GM18909 (cell line): ENCODE data around the gene MRPL53.
A peak's percentile ranks its signal among the peaks of the same experiment; 100 is the strongest.
"Not testable (repeated sequence)": the region's sequence is repeated elsewhere in the genome, so short reads cannot be mapped to it uniquely, and the experiment has no call there.

Experiments used
- ATAC-seq: cut with Tn5 transposase; IDR thresholded peaks from one replicate; pipeline ENCODE4 v1.9.1; 2021; ENCODE audit warnings: mild to moderate bottlenecking; ENCODE audit not compliant: unreplicated experiment, poor library complexity

The MRPL53 gene

DNA sequence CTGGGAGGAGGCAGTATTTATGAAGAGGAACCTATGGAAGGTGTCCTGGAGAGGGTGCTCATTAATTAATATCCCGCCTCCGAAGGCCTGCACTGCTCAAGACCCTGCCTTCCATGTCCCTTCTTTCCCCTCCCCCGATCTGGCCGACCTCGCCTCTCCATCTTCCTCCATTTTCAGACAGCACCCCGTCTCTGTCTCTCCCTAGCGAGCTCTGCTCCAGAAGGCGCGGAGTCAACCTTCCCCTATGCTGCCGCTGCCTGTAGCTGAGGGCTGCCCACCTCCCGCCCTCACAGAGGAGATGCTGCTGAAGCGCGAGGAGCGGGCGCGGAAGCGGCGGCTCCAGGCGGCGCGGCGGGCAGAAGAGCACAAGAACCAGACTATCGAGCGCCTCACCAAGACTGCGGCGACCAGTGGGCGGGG lies 15.3 kb downstream of the MRPL53 start:
- ATAC-seq: no peak

GRCh38 chr2:74454654-74455511 lies 17.6 kb downstream of the MRPL53 start, which contains the start of gene INO80B:
TSS of gene INO80B (plus strand) at chr2:74455087. CDS start at chr2:74455117, 30 bp downstream.
- peak; percentile 50 for ATAC-seq

DNA sequence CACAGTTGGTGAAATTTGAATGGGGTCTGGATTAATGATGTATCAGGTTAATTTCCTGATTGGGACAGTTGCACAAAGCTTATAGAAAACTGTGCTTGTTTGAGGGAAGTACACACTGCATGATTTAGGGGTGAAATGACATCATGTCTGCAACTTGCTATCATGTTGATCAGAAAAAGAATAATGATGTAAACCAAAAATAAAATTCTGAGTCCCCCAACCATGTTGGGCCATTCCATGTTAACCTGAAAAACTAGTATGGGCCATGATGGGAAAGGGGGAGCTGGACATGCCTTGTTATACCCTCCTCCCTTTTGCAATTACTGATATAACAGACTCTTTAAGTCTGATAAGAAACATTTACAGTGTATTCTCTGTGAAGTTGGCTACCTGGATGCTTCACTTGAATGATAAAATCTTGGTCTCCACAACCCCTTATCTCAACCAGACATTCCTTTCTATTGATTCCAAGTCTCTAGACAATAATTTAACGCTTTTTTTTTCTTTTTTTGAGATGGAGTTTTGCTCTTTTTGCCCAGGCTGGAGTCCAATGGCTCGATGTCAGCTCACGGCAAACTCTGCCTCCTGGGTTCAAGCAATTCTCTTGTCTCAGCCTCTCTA lies 21.8 kb downstream of the MRPL53 start:
- ATAC-seq: no peak

DNA sequence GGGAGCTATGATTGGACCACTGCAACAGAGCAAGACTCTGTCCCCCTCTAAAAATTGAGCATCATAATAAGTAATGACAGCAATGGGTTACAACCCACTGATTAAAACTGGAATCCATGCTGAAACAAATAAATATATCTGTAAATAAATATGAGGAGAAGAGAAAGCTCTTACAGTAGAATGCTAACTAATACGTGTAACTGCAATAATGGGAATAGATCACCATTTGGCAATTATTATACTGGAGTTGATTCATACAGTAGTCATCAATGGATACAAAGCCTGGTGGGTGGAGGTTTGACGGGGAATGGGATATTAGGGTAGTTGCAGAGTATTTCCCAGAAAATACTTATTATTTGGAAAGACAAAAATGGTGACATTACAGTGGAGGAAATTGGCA lies 23.7 kb downstream of the MRPL53 start:
- ATAC-seq: no peak

DNA sequence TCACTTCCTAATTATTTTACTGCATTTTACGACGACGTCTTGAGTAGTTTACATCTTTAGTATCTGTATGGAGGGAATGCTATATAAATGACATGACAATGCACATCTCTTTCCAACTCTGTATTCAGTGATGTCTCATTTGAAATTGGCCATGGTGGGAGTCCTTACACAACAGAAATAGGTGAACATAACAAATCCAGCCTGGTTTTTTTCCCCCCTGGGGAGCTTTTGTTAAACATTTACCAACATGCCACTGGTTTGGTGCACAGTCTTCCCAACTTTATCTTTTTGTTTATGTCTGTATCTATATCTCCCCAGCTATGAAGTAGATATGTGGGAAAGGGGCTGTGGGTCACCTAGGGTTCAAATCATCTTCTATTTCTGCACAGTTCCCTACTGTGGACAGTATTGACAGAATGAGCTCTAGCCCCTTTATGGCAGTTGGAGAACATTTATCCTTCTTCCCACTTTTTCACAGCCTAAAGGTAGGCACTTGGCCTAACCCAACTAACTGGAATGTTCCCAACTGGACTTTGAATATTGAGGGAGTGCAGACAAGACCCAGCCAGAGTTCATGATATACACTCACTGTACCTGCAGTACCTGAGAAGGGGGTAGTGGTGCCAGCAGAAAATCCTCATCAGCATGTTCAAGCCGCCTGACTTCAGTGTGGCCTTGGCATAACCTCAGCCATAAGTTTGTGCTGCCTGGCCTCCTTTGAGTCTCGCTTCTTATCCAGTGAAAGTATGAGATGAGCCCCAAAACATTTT lies 25.1 kb downstream of the MRPL53 start:
- ATAC-seq: no peak

- ATAC-seq: no peak
These were observed 27.8 kb downstream of the MRPL53 start for GRCh38 chr2:74444498-74445318.

DNA sequence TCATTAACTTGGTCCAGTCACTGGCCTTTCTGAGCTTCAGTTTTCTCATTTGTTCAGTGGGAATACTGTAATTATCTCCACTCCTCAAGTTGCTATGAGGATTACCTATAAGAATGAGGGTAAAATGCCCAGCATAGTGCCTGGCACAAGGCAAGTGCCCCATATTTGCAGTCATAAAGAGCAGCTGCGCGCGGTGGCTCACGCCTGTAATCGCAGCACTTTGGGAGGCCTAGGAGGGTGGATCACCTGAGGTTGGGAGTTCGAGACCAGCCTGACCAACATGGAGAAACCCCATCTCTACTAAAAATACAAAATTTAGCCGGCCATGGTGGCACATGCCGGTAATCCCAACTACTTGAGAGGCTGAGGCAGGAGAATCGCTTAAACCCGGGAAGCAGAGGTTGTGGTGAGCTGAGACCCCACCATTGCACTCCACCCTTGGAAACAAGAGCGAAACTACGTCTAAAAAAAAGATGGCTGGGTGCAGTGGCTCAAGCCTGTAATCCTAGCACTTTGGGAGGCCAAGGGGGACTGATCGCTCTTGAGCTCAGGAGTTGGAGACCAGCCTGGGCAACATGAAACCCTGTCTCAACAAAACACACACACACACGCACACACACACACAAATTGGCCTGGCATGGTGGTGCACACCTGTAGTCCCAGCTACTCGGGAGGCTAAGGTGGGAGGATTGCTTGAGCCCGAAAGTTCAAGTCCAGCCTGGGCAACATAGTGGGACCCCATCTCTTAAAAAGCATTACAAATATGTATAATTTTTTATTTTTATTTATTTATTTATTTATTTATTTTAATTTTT lies 29.8 kb downstream of the MRPL53 start:
- not testable (repeated sequence) for ATAC-seq

DNA sequence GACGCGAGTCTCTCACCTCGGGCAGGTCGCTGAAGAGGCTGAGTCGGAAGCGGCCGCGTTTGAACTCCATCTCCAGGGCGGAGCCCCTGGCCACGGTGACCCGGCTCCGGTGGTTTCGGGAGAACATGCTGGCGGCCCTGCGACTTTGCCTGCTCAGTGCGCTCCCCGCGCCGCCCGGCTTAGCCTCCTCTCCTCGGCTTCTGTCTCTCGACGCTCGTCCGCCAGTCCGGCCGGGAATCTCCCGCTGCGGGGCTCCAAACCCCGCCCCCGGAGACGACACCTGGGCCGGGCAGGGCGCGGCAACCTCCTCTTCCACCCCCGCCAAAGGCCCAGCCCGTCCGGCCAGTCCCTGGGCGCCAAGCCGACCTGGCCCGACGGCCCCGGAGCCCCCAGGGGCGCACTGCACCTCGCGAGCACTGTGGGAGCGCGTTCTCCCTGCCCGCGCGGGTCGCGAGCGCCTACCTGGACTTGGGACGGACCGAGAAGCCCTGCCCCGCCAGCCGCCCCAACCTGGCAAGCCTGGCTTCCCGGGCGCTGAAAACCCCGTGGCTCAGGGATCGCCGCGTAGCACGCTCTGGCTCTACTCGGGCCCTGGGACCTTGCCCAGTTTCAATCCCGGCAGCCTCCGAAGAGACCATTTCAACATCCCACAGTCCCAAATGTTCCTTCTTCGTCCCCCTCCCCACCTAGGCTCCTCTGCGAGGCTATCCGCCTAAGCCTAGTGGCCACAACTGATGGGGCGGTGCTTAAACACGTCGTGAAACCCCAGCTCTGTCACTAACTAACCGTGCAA lies 30.6 kb downstream of the MRPL53 start, which contains the start of gene RTKN:
RTKN (minus strand) TSS at position 248 of the 793 bp plus-strand sequence; CDS start at position 127, 121 bp downstream.
- peak; percentile 49 for ATAC-seq

- no peak for ATAC-seq
These were observed 31.2 kb downstream of the MRPL53 start for GRCh38 chr2:74441170-74441689.

GRCh38 chr2:74440378-74441169 lies 31.9 kb downstream of the MRPL53 start:
- ATAC-seq: peak; percentile 79

DNA sequence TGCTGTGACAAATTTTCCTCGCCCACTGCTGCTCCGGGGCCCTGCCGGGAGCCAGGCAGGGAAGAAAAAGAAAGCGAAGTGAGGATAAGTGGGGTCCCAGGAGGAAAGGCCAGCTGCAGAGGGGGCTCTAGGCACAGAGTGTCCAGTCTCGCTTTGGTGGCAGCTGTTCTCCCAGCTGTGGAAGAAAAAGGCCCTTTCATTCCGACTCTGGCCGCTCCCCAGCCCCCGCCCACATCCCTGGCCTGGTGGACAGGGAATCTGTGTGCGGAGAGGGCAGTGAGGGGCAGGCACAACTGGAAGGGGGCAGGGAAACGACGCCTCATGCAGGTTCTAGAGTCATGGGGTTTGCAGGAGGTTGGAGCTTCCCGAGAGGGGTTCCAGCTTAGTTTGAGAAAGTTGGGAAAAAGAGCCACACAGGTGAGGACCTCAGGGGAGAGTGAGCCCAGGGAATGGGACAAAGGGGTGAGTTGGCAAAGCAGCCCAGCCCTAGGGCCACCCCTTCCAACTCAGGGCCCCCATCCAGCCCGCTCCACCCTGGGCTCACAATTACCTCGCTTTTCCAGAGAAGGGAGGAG lies 32.6 kb downstream of the MRPL53 start:
- no peak for ATAC-seq

- no peak for ATAC-seq
These were observed 33.1 kb downstream of the MRPL53 start for GRCh38 chr2:74439373-74439772.

GRCh38 chr2:74438248-74438647 lies 34.2 kb downstream of the MRPL53 start:
- no peak for ATAC-seq

DNA sequence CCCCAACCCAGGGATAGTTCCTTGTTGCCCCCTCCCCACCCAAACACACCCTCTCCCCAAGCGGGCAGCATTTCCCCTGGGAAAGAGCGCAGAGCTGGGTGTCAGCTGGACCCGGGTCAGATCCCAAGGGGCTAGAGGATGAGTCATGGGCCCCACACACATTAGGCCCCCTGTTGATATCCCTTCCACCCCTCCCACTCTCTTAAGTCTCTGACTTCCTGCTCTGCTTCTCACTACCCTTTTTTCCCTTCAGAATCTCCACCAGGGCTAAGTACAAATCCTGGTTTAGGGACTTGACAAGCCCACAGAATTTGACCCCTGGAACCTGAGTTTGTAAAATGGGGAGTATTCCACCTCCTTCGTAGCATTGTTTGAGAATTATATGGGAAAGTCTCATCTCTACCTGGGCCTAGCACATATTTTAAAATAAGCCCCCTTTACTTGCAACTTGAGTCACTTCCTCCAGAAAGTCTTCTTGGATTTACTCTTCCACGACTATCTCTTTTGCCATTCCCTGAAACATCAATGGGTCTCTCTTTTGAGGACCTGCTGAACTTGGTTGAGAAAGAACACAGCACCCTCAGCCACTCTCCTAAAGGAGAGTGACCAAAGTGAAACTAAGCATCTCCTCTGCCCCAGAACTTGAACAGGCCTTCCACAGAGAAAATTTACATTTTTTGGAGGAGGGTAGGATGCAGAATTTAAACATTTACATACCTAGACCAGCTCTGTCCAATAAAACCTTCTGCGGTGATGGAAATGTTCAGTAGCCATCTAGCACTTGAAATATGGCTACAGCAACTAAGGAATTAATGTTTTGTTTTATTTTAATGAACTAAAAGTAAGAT lies 35.4 kb downstream of the MRPL53 start:
- no peak for ATAC-seq

DNA sequence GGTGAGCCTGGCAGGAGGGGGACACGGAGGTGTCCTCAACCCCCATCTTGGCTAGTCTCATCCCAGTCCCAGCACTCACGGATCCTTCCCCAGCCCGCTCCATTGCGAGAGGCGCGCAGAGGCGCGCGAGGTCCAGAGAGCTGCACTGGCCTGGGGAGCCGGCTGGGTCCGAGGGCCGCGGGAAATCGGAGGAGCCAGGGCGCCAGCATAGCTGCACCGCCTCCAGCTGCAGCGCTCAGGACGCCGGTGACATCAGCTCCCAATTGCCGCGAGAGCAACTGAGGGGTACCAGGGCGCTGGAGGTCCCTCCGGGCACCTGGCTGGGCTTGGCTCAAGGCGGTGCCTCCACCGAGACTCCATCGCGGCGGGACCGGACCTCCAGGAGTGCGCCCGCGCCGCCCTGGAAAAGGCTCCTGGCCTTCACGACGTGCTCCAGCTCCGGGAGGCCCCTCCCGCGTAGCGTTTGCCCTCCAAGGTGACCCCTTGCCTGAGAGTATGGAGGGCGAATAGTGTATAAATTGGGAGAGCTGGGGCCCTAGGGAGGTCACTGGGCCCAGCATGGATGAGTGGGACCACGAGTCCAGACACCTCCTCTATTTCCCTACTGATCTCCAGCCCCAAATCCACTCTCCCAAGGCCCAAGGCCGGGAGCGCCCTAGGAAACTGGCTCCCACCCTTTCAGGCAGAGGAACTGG lies 36.2 kb downstream of the MRPL53 start:
- no peak for ATAC-seq

DNA sequence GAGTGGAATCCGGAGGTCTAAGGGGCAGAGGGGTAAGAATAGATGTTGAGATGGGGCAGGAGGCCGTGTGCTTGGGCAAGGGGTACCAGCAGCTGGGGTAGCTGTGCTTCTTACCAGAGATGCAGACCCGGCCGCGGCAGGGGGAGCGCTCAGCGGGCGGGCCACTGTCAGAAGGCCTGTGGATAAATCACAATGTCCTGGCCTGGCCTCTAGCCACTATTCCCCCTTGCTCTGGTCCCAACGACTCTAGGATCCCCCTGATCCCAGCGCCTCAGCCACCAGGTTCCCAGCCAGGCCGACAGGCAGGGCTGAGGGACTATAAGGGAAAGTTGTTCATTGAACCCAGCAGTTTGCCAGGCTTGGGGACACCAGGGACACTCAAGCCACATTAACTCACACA lies 42.0 kb downstream of the MRPL53 start:
- ATAC-seq: no peak
